ENCODE measurements around the gene KCNA10.

KCNA10 gene

GRCh38 chr1:110545492-110545891, 26.5 kb upstream of the KCNA10 start:
- Mint-ChIP-seq H3K27ac (no peak overlapping the region), H3K4me1 (ENCODE audit: low read depth) (no peaks in the 10 kb centered on the region), H3K36me3 (ENCODE audit: low read depth) (no peaks in the 10 kb centered on the region), H3K9me3 (no peaks in the 10 kb centered on the region), H3K27me3 (ENCODE audit: low read depth) (peaks cover 6% of the 10 kb centered on the region), H3K4me3 (no peak overlapping the region)
- DNase-seq (ENCODE audit: low spot score) = no peak

DNA sequence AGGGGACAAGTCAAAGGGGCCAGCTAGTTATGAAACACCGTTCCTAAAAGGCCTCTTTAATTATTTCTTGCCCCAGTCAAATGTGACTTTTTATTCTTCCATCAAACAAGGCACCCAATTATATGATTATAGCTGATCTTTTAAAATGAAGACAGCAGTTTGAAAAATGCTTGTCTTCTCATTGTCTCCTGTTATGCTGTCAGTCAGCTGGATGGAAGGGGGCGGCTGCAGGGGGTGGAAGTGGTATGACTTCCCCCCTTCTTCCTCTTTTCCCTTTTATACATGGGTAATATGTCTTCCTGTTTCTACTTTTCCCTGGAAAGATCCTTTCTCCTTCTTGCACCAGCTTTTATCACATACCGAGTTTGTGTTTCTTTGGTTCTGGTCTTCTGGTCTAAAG, 25.8 kb upstream of the KCNA10 start:
- H3K4me1 Mint-ChIP-seq (ENCODE audit: low read depth) = no peaks in the 10 kb centered on the region
- H3K36me3 Mint-ChIP-seq (ENCODE audit: low read depth) = no peaks in the 10 kb centered on the region
- peaks cover 6% of the 10 kb centered on the region for H3K27me3 Mint-ChIP-seq (ENCODE audit: low read depth)
- no peak for DNase-seq (ENCODE audit: low spot score)
- no peak overlapping the region for H3K4me3 Mint-ChIP-seq
- no peak overlapping the region for H3K27ac Mint-ChIP-seq
- H3K9me3 Mint-ChIP-seq = no peaks in the 10 kb centered on the region

DNA sequence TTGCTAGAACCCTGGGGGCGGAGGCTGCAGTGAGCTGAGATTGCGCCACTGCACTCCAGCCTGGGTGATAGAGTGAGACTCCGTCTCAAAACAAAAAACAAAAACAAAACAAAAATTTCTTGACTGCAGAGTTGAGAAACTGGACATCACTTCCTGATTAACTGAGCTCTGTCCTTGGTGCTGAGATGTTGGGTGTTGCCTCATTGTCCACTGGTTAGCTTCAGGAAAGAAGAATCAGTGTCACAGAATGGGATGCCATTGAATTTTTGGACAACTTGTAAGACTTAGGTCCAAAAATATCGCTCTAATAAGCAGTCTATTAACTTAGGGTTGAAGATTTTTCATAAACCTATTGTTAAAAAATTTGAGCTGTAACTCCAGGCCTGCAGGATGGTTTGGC, 23.8 kb upstream of the KCNA10 start:
- H3K4me1 Mint-ChIP-seq (ENCODE audit: low read depth) = no peaks in the 10 kb centered on the region
- H3K9me3 Mint-ChIP-seq = no peaks in the 10 kb centered on the region
- H3K27ac Mint-ChIP-seq = no peak overlapping the region
- H3K36me3 Mint-ChIP-seq (ENCODE audit: low read depth) = no peaks in the 10 kb centered on the region
- no peak for DNase-seq (ENCODE audit: low spot score)
- peaks cover 4% of the 10 kb centered on the region for H3K27me3 Mint-ChIP-seq (ENCODE audit: low read depth)
- H3K4me3 Mint-ChIP-seq = no peak overlapping the region

- no peak for DNase-seq (ENCODE audit: low spot score)
- Mint-ChIP-seq H3K9me3 (no peaks in the 10 kb centered on the region), H3K36me3 (ENCODE audit: low read depth) (no peaks in the 10 kb centered on the region), H3K27me3 (ENCODE audit: low read depth) (peaks cover 4% of the 10 kb centered on the region), H3K4me3 (no peak overlapping the region), H3K4me1 (ENCODE audit: low read depth) (no peaks in the 10 kb centered on the region), H3K27ac (no peak overlapping the region)
These were observed 23.0 kb upstream of the KCNA10 start for GRCh38 chr1:110541906-110542395.

GRCh38 chr1:110540891-110541685, 22.1 kb upstream of the KCNA10 start:
- H3K36me3 Mint-ChIP-seq (ENCODE audit: low read depth) = no peaks in the 10 kb centered on the region
- no peak overlapping the region for H3K27ac Mint-ChIP-seq
- H3K9me3 Mint-ChIP-seq = no peaks in the 10 kb centered on the region
- peaks cover 4% of the 10 kb centered on the region for H3K27me3 Mint-ChIP-seq (ENCODE audit: low read depth)
- no peak for DNase-seq (ENCODE audit: low spot score)
- H3K4me3 Mint-ChIP-seq = no peak overlapping the region
- H3K4me1 Mint-ChIP-seq (ENCODE audit: low read depth) = no peaks in the 10 kb centered on the region

- Mint-ChIP-seq H3K27me3 (ENCODE audit: low read depth) (no peaks in the 10 kb centered on the region), H3K4me1 (ENCODE audit: low read depth) (no peaks in the 10 kb centered on the region), H3K9me3 (no peaks in the 10 kb centered on the region), H3K27ac (no peak overlapping the region), H3K4me3 (no peak overlapping the region), H3K36me3 (ENCODE audit: low read depth) (no peaks in the 10 kb centered on the region)
- DNase-seq (ENCODE audit: low spot score) = no peak
These were observed 19.9 kb upstream of the KCNA10 start for GRCh38 chr1:110538921-110539320.

- H3K27ac Mint-ChIP-seq = no peak overlapping the region
- H3K9me3 Mint-ChIP-seq = no peaks in the 10 kb centered on the region
- no peak overlapping the region for H3K4me3 Mint-ChIP-seq
- no peak for DNase-seq (ENCODE audit: low spot score)
- H3K27me3 Mint-ChIP-seq (ENCODE audit: low read depth) = peaks cover 2% of the 10 kb centered on the region
- H3K4me1 Mint-ChIP-seq (ENCODE audit: low read depth) = no peaks in the 10 kb centered on the region
- H3K36me3 Mint-ChIP-seq (ENCODE audit: low read depth) = no peaks in the 10 kb centered on the region
These were observed 19.1 kb upstream of the KCNA10 start for GRCh38 chr1:110538075-110538474.

DNA sequence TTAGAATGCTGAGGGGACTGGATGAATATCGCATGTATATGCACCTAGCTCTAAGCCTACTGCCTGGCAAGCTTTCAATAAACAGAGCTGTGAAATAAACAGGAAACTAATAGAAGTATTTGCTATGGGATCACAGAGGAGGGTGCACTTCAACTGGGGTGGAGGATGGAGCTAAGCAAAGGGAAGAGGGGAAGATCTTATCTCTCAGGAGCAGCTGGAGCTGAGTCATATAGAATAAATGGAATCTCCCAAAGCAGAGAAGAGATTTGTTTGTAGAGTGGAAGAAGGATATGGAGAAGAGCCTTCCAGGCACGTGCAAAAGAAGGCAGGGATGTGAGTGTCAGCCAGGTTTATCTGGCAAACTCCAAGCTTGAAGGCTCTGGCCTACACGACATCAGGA, 17.0 kb upstream of the KCNA10 start:
- Mint-ChIP-seq H3K4me1 (ENCODE audit: low read depth) (no peaks in the 10 kb centered on the region), H3K4me3 (no peak overlapping the region), H3K27me3 (ENCODE audit: low read depth) (peaks cover 2% of the 10 kb centered on the region), H3K9me3 (no peaks in the 10 kb centered on the region), H3K27ac (no peak overlapping the region), H3K36me3 (ENCODE audit: low read depth) (no peaks in the 10 kb centered on the region)
- no peak for DNase-seq (ENCODE audit: low spot score)

DNA sequence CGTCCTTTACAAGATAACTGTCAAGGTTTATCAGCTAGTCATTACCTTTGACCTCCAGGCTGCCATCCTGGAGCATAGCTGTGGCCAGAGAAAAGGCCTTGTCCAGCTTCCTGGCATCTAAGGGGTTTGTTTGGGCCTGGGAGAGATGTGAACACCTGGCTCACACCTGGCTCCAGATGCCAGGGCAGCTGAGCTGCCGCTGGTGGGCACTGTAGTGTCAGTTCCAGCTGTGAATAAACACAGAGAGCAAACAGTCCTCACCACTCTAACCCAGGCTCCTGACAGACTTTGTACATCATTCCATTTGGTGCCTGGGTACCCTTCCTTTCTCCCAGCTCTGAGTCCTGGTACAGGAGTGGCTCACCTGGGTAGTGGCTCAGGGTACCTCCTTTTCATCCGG, 14.3 kb upstream of the KCNA10 start:
- no peaks in the 10 kb centered on the region for H3K4me1 Mint-ChIP-seq (ENCODE audit: low read depth)
- H3K27ac Mint-ChIP-seq = no peak overlapping the region
- no peak overlapping the region for H3K4me3 Mint-ChIP-seq
- peaks cover 4% of the 10 kb centered on the region for H3K27me3 Mint-ChIP-seq (ENCODE audit: low read depth)
- no peaks in the 10 kb centered on the region for H3K9me3 Mint-ChIP-seq
- no peaks in the 10 kb centered on the region for H3K36me3 Mint-ChIP-seq (ENCODE audit: low read depth)
- no peak for DNase-seq (ENCODE audit: low spot score)

GRCh38 chr1:110529011-110529410, 10.0 kb upstream of the KCNA10 start:
- Mint-ChIP-seq H3K4me3 (no peak overlapping the region), H3K36me3 (ENCODE audit: low read depth) (no peaks in the 10 kb centered on the region), H3K9me3 (no peaks in the 10 kb centered on the region), H3K27ac (no peak overlapping the region), H3K27me3 (ENCODE audit: low read depth) (peaks cover 9% of the 10 kb centered on the region), H3K4me1 (ENCODE audit: low read depth) (peaks cover 2% of the 10 kb centered on the region)
- DNase-seq (ENCODE audit: low spot score) = no peak

- Mint-ChIP-seq H3K36me3 (ENCODE audit: low read depth) (no peaks in the 10 kb centered on the region), H3K4me1 (ENCODE audit: low read depth) (peaks cover 2% of the 10 kb centered on the region), H3K4me3 (no peak overlapping the region), H3K9me3 (no peaks in the 10 kb centered on the region), H3K27me3 (ENCODE audit: low read depth) (peaks cover 11% of the 10 kb centered on the region), H3K27ac (no peak overlapping the region)
- no peak for DNase-seq (ENCODE audit: low spot score)
These were observed 7.3 kb upstream of the KCNA10 start for GRCh38 chr1:110526201-110526780.

GRCh38 chr1:110525249-110525595, 6.2 kb upstream of the KCNA10 start:
- H3K27ac Mint-ChIP-seq = no peak overlapping the region
- peaks cover 11% of the 10 kb centered on the region for H3K27me3 Mint-ChIP-seq (ENCODE audit: low read depth)
- H3K4me1 Mint-ChIP-seq (ENCODE audit: low read depth) = peaks cover 2% of the 10 kb centered on the region
- no peak for DNase-seq (ENCODE audit: low spot score)
- H3K4me3 Mint-ChIP-seq = no peak overlapping the region
- no peaks in the 10 kb centered on the region for H3K9me3 Mint-ChIP-seq
- no peaks in the 10 kb centered on the region for H3K36me3 Mint-ChIP-seq (ENCODE audit: low read depth)

DNA sequence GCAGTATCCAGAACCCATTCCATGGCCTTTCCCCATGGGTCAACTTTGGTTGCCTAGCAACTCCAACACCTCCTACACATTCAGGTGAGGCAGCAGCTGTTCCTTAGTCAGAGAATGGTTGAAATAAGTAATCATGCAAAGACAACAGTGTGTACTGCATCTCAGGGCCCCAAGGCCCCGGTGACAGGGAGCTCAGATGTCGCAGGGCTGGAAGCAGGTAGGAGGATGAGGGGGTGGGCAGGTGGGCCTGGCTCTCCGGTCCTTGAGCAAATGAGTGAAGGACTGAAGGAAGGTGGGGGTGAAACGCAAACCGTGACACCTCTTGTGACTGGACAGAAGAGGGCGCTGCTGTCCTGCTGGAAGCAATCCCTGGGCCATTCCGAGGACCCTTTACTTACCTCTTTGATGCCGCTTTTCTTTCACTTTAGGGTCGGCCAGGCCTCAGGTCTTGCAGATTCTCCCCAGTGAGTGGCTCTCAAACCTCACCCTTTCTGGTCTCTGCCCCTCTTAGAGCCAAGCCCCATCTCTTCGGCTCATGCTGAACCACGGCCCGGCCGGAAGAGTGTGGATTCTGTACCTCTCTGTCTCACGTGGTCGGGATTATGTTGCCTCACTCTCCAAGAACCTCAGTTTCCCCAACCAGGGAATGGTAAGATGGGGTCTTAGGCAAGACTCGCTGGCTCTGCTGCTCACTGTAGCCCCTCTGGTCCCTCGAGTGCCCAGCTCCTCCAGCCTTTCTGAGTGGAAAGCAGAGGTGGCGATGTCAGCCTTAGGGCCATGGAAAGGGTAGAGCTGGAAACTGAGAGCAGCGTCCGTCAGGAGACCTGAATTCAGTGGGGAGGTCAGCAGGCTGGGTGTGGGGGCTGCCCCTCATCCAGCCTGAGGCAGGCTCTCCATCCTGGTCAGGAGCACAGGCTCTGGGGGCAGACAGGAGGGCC, 5.6 kb upstream of the KCNA10 start:
- peaks cover 11% of the 10 kb centered on the region for H3K27me3 Mint-ChIP-seq (ENCODE audit: low read depth)
- H3K36me3 Mint-ChIP-seq (ENCODE audit: low read depth) = no peaks in the 10 kb centered on the region
- H3K27ac Mint-ChIP-seq = no peak overlapping the region
- no peak overlapping the region for H3K4me3 Mint-ChIP-seq
- no peaks in the 10 kb centered on the region for H3K9me3 Mint-ChIP-seq
- peak; percentile 25 for DNase-seq (ENCODE audit: low spot score)
- H3K4me1 Mint-ChIP-seq (ENCODE audit: low read depth) = peaks cover 2% of the 10 kb centered on the region

DNA sequence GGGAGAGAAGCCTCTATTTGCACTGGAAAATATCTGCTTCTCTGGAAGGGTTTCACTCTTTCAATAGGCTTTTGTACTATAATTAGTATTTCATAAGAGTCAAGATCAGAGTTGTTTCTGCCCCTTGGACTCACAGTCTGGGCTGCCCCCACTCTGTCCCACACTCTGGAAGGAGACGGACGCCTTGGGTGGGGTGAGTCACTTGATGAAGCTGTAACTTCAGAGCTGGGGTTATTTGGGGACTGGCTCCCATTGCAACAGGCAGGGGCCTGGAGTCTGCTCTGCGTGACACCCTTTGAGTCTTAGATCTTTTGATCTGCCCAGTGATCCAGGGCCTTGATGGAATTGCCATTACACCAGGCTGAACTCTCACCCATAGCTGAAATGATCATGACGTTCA, 4.0 kb upstream of the KCNA10 start:
- H3K36me3 Mint-ChIP-seq (ENCODE audit: low read depth) = no peaks in the 10 kb centered on the region
- no peak overlapping the region for H3K4me3 Mint-ChIP-seq
- H3K9me3 Mint-ChIP-seq = no peaks in the 10 kb centered on the region
- peaks cover 9% of the 10 kb centered on the region for H3K27me3 Mint-ChIP-seq (ENCODE audit: low read depth)
- DNase-seq (ENCODE audit: low spot score) = no peak
- peaks cover 2% of the 10 kb centered on the region for H3K4me1 Mint-ChIP-seq (ENCODE audit: low read depth)
- H3K27ac Mint-ChIP-seq = no peak overlapping the region
